NCI-H1092 (cell line): Measurements from ENCODE around the gene TNFRSF19.

ENCODE experiments used
- DNase-seq: peaks from one replicate; lab custom pipeline; 2025; lab: John Stamatoyannopoulos, UW

The TNFRSF19 gene

GRCh38 chr13:23686948-23687347 lies 116.7 kb downstream of the TNFRSF19 start:
- no peak for DNase-seq

GRCh38 chr13:23687614-23688013 lies 117.4 kb downstream of the TNFRSF19 start:
- no peak for DNase-seq

GRCh38 chr13:23688336-23688735 lies 118.1 kb downstream of the TNFRSF19 start:
- no peak for DNase-seq

GRCh38 chr13:23690668-23691067 lies 120.5 kb downstream of the TNFRSF19 start:
- DNase-seq, result no peak

- DNase-seq, result no peak
Measured at GRCh38 chr13:23692816-23693215, 122.6 kb downstream of the TNFRSF19 start.

- no peak for DNase-seq
Measured at GRCh38 chr13:23695196-23695595, 125.0 kb downstream of the TNFRSF19 start.

- no peak for DNase-seq
Measured at GRCh38 chr13:23695711-23696464, 125.7 kb downstream of the TNFRSF19 start.

GRCh38 chr13:23696610-23697009 lies 126.4 kb downstream of the TNFRSF19 start:
- DNase-seq, result no peak

- no peak for DNase-seq
Measured at GRCh38 chr13:23697772-23698313, 127.6 kb downstream of the TNFRSF19 start.

- DNase-seq, result no peak
Measured at GRCh38 chr13:23699271-23699670, 129.1 kb downstream of the TNFRSF19 start.

GRCh38 chr13:23701186-23701585 lies 131.0 kb downstream of the TNFRSF19 start:
- DNase-seq, result no peak

GRCh38 chr13:23701636-23702035 lies 131.4 kb downstream of the TNFRSF19 start:
- no peak for DNase-seq

- no peak for DNase-seq
Measured at GRCh38 chr13:23703246-23703860, 133.1 kb downstream of the TNFRSF19 start.

- no peak for DNase-seq
Measured at GRCh38 chr13:23705583-23705982, 135.4 kb downstream of the TNFRSF19 start.

- DNase-seq, result no peak
Measured at GRCh38 chr13:23707674-23708073, 137.5 kb downstream of the TNFRSF19 start.

GRCh38 chr13:23709536-23709935 lies 139.3 kb downstream of the TNFRSF19 start:
- DNase-seq, result no peak

GRCh38 chr13:23710366-23710765 lies 140.2 kb downstream of the TNFRSF19 start:
- no peak for DNase-seq

GRCh38 chr13:23711355-23711754 lies 141.1 kb downstream of the TNFRSF19 start:
- DNase-seq, result no peak

GRCh38 chr13:23714672-23715071 lies 144.5 kb downstream of the TNFRSF19 start:
- DNase-seq, result no peak

GRCh38 chr13:23715092-23715761 lies 145.0 kb downstream of the TNFRSF19 start:
- no peak for DNase-seq

GRCh38 chr13:23715762-23716235 lies 145.6 kb downstream of the TNFRSF19 start:
- DNase-seq, result no peak

GRCh38 chr13:23716401-23716800 lies 146.2 kb downstream of the TNFRSF19 start:
- DNase-seq, result no peak

GRCh38 chr13:23718996-23719395 lies 148.8 kb downstream of the TNFRSF19 start:
- no peak for DNase-seq
